Measurements from ENCODE around the gene SPG21.
A peak's percentile ranks its signal among the peaks of the same experiment; 100 is the strongest.

Gene SPG21

DNA sequence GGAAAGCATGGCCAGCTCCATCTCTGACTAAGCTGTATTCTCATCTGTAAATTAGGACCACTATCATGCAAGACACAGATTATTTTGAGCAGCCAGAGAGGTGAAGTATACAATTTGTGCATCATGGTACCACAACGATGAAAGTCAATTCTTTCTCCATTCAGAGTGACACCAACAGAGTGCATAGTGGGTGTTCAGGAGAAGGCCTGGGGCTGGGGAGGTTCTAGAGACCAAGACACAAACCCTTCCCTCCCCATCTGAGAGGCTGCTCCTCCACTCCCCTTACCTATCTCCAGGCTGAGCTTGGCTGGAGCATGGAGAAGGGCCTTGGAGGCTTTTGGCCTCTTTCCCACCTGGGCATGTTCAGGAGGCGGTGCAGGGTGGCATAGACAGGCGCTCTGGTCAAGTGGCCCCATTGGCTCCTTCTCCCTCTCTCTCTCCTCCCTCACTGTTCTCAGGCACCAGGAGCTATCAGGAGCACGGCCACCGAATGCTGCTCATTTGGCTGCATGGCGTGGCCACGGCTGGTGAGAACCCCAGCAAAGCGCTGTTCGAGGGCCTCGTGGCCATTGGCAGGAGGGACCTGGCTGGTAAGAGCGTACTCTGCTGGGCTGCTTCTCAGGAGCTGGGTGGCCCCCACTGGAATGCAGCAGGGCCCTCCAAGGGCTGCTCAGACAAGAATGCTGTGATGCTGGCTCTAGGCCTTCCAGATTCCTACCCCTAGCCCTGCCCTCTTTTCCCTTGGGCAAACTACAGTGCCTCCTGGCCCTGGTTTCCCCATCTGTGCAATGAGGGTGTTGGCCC is 40.1 kb downstream of the SPG21 start:
- POLR2A ChIA-PET, result no interaction called here
- 0 out of 2 replicates have a peak, but pooled peaks have one; percentile 21 for TF ChIP-seq GLIS2 (tag by site-specific recombination; IDR thresholded peaks at IDR 0.05)
- TF ChIP-seq, protein P1, sequence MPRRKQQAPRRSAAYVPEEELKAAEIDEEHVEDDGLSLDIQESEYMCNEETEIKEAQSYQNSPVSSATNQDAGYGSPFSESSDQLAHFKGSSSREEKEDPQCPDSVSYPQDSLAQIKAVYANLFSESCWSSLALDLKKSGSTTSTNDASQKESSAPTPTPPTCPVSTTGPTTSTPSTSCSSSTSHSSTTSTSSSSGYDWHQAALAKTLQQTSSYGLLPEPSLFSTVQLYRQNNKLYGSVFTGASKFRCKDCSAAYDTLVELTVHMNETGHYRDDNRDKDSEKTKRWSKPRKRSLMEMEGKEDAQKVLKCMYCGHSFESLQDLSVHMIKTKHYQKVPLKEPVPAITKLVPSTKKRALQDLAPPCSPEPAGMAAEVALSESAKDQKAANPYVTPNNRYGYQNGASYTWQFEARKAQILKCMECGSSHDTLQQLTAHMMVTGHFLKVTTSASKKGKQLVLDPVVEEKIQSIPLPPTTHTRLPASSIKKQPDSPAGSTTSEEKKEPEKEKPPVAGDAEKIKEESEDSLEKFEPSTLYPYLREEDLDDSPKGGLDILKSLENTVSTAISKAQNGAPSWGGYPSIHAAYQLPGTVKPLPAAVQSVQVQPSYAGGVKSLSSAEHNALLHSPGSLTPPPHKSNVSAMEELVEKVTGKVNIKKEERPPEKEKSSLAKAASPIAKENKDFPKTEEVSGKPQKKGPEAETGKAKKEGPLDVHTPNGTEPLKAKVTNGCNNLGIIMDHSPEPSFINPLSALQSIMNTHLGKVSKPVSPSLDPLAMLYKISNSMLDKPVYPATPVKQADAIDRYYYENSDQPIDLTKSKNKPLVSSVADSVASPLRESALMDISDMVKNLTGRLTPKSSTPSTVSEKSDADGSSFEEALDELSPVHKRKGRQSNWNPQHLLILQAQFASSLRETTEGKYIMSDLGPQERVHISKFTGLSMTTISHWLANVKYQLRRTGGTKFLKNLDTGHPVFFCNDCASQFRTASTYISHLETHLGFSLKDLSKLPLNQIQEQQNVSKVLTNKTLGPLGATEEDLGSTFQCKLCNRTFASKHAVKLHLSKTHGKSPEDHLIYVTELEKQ (tag by site-specific recombination; IDR thresholded peaks at IDR 0.05; ENCODE audit: borderline replicate concordance), result no peak
- no peak for TF ChIP-seq ZNF140 (tag by site-specific recombination; IDR thresholded peaks at IDR 0.05)
- no peak overlapping the region for H3K4me3 ChIP-seq (ENCODE audit: low read depth, low read length)
- no peaks in the 10 kb centered on the region for H3K36me3 ChIP-seq (ENCODE audit: control insufficient read depth in 2 of 2, insufficient read depth in 1 of 2, low read length in 2 of 2)
- no peak overlapping the region for H3K27ac ChIP-seq (ENCODE audit: extremely low read depth, low read depth, low read length)
- CTCF ChIA-PET, result interaction anchor here (0.7 to 0.8 kb wide), 2 partner anchors 17 to 200 kb away, joined by 3 to 4 read pairs; no protein-coding TSS in a partner anchor
- H3K9me3 ChIP-seq (ENCODE audit: control insufficient read depth, insufficient read depth, low read depth, low read length), result no peaks in the 10 kb centered on the region
- no peaks in the 10 kb centered on the region for H3K4me1 ChIP-seq (ENCODE audit: control insufficient read depth, insufficient read depth, low read length)

DNA sequence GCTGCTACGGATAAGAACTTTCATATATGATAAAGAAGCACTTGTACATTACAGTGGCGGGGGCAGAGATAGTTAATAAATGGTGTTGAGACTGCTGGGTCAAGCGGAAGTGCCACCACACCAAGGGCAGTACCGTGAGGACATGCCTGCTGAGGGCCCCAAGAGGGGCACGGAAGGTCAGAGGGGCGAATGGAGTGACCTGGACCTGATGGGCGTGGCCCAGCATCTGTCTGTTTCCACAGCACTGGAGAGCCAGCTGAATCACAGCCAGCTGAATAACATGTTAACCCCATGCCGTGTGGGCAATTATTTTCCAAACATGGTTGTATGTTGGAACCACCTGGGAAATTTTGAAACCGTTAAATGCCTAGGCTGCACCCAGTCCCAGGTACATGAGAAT is 40.8 kb downstream of the SPG21 start:
- Histone ChIP-seq H3K9me3 (ENCODE audit: control insufficient read depth, insufficient read depth, low read depth, low read length) (no peaks in the 10 kb centered on the region), H3K4me1 (ENCODE audit: control insufficient read depth, insufficient read depth, low read length) (no peaks in the 10 kb centered on the region), H3K27ac (ENCODE audit: extremely low read depth, low read depth, low read length) (no peak overlapping the region), H3K4me3 (ENCODE audit: low read depth, low read length) (no peak overlapping the region), H3K36me3 (ENCODE audit: control insufficient read depth in 2 of 2, insufficient read depth in 1 of 2, low read length in 2 of 2) (no peaks in the 10 kb centered on the region)
- POLR2A ChIA-PET, result no interaction called here
- CTCF ChIA-PET, result interaction anchor here (0.8 kb wide), 1 partner anchor 16 kb away, joined by 4 read pairs; no protein-coding TSS in a partner anchor
- no peak for TF ChIP-seq ZFP37 (tag by site-specific recombination; IDR thresholded peaks at IDR 0.05)
- TF ChIP-seq ZNF350 (tag by site-specific recombination; IDR thresholded peaks at IDR 0.05), result no peak
- TF ChIP-seq ZNF248 (tag by site-specific recombination; IDR thresholded peaks at IDR 0.05), result no peak
- TF ChIP-seq ZNF629 (tag by site-specific recombination; IDR thresholded peaks at IDR 0.05), result no peak
- TF ChIP-seq ZNF624 (tag by site-specific recombination; IDR thresholded peaks at IDR 0.05), result no peak
- TF ChIP-seq, protein P2, sequence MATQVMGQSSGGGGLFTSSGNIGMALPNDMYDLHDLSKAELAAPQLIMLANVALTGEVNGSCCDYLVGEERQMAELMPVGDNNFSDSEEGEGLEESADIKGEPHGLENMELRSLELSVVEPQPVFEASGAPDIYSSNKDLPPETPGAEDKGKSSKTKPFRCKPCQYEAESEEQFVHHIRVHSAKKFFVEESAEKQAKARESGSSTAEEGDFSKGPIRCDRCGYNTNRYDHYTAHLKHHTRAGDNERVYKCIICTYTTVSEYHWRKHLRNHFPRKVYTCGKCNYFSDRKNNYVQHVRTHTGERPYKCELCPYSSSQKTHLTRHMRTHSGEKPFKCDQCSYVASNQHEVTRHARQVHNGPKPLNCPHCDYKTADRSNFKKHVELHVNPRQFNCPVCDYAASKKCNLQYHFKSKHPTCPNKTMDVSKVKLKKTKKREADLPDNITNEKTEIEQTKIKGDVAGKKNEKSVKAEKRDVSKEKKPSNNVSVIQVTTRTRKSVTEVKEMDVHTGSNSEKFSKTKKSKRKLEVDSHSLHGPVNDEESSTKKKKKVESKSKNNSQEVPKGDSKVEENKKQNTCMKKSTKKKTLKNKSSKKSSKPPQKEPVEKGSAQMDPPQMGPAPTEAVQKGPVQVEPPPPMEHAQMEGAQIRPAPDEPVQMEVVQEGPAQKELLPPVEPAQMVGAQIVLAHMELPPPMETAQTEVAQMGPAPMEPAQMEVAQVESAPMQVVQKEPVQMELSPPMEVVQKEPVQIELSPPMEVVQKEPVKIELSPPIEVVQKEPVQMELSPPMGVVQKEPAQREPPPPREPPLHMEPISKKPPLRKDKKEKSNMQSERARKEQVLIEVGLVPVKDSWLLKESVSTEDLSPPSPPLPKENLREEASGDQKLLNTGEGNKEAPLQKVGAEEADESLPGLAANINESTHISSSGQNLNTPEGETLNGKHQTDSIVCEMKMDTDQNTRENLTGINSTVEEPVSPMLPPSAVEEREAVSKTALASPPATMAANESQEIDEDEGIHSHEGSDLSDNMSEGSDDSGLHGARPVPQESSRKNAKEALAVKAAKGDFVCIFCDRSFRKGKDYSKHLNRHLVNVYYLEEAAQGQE (tag by site-specific recombination; IDR thresholded peaks at IDR 0.05), result no peak
- TF ChIP-seq, protein P3, sequence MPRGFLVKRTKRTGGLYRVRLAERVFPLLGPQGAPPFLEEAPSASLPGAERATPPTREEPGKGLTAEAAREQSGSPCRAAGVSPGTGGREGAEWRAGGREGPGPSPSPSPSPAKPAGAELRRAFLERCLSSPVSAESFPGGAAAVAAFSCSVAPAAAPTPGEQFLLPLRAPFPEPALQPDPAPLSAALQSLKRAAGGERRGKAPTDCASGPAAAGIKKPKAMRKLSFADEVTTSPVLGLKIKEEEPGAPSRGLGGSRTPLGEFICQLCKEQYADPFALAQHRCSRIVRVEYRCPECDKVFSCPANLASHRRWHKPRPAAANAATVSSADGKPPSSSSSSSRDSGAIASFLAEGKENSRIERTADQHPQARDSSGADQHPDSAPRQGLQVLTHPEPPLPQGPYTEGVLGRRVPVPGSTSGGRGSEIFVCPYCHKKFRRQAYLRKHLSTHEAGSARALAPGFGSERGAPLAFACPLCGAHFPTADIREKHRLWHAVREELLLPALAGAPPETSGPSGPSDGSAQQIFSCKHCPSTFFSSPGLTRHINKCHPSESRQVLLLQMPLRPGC (tag by site-specific recombination; IDR thresholded peaks at IDR 0.05), result no peak
- TF ChIP-seq ZIC2 (tag by site-specific recombination; IDR thresholded peaks at IDR 0.05), result no peak
- no peak for TF ChIP-seq ZBTB8A (tag by site-specific recombination; IDR thresholded peaks at IDR 0.05)
- no peak for TF ChIP-seq ZNF140 (tag by site-specific recombination; IDR thresholded peaks at IDR 0.05)
